Natural killer cell (primary cell): Measurements from ENCODE around the gene SH3GL1. TPM values are rescaled to one million over a fixed set of nuclear protein-coding genes. Genes with fewer than 3 reads are reported as not detected.

Source experiments
- ATAC-seq, 3 donors: fragments of 150-1000 bp in 2 of 3; fragments of 200-7000 bp in 1 of 3; cut with Tn5 transposase; 1 replicate in 1 of 3; 2 replicates in 2 of 3; pipeline ENCODE4 v1.10.0; 2021; ENCODE audit warnings: mild to moderate bottlenecking in 2 of 3, moderate library complexity in 2 of 3
- DNase-seq, 2 donors: peaks; one replicate each; pipeline versions ENCODE4 v3.0.0 to v3.0.0-alpha.2; 2013 to 2021; ENCODE audit warnings: mixed read lengths in 1 of 2
- H3K27ac ChIP-seq: one replicate; pipeline ENCODE4 v1.5.1; 2013; ENCODE audit warnings: mild to moderate bottlenecking, low read length
- H3K27me3 ChIP-seq: one replicate; pipeline ENCODE4 v1.6.1; 2013; ENCODE audit warnings: low read length; ENCODE audit not compliant: control insufficient read depth, insufficient read depth
- H3K36me3 ChIP-seq: one replicate; pipeline ENCODE4 v1.6.1; 2013; ENCODE audit warnings: low read length; ENCODE audit not compliant: control insufficient read depth, insufficient read depth
- H3K4me1 ChIP-seq: one replicate; pipeline ENCODE4 v1.6.1; 2013; ENCODE audit warnings: low read length; ENCODE audit not compliant: control insufficient read depth, insufficient read depth
- H3K4me3 ChIP-seq: one replicate; pipeline ENCODE4 v1.5.1; 2013; ENCODE audit warnings: low read length
- H3K9me3 ChIP-seq: one replicate; pipeline ENCODE4 v1.6.1; 2013; ENCODE audit warnings: low read length; ENCODE audit not compliant: control insufficient read depth, insufficient read depth
- H3K27ac Mint-ChIP-seq, 2 donors: one replicate each; pipeline ENCODE4 v1.8.0; 2022; ENCODE audit warnings: mild to moderate bottlenecking in 2 of 2, mixed read lengths in 2 of 2, moderate library complexity in 1 of 2
- H3K27me3 Mint-ChIP-seq, 2 donors: one replicate each; pipeline ENCODE4 v1.8.0; 2022; ENCODE audit warnings: low read depth in 2 of 2, mixed read lengths in 2 of 2
- H3K36me3 Mint-ChIP-seq: one replicate; pipeline ENCODE4 v1.8.0; 2022; ENCODE audit warnings: mixed read lengths
- H3K4me1 Mint-ChIP-seq, 2 donors: one replicate each; pipeline ENCODE4 v1.8.0; 2022; ENCODE audit warnings: mixed read lengths in 2 of 2
- H3K4me3 Mint-ChIP-seq: one replicate; pipeline ENCODE4 v1.8.0; 2022; ENCODE audit warnings: mild to moderate bottlenecking, moderate library complexity, mixed read lengths
- H3K9me3 Mint-ChIP-seq, 2 donors: one replicate each; pipeline ENCODE4 v1.8.0; 2022; ENCODE audit warnings: mixed read lengths in 2 of 2
- WGBS: methylation state at CpG from one replicate; pipeline ENCODE4 v1.1.7; 2013; ENCODE audit warnings: missing lambda C conversion rate; ENCODE audit not compliant: insufficient coverage; 5-methylcytosine and 5-hydroxymethylcytosine counted together
- intact Hi-C: fragments of 100-400 bp; cut with micrococcal nuclease; formaldehyde crosslinking; loops from one replicate; pipeline ENCODE4 v1.14.2; 2022
- total RNA-seq, 4 donors: library from RNA; stranded (reverse); fragments of 120-200 nt in 1 of 4; gene quantifications; one replicate each; pipeline versions ENCODE4 v1.2.3 to v1.2.4, GENCODE V29; 2013 to 2022
- TF ChIP-seq, protein P1 (sequence below): fragments of 200-600 bp; IDR thresholded peaks from one replicate; pipeline ENCODE4 v1.8.0; 2022; ENCODE audit warnings: antibody characterized with exemption

SH3GL1 gene
- total RNA-seq, 3 donors from 2014 or later (not counting 1 experiment from before 2014, with no cell fraction given): 43.9 to 55.7 (median 49.2) TPM

DNA sequence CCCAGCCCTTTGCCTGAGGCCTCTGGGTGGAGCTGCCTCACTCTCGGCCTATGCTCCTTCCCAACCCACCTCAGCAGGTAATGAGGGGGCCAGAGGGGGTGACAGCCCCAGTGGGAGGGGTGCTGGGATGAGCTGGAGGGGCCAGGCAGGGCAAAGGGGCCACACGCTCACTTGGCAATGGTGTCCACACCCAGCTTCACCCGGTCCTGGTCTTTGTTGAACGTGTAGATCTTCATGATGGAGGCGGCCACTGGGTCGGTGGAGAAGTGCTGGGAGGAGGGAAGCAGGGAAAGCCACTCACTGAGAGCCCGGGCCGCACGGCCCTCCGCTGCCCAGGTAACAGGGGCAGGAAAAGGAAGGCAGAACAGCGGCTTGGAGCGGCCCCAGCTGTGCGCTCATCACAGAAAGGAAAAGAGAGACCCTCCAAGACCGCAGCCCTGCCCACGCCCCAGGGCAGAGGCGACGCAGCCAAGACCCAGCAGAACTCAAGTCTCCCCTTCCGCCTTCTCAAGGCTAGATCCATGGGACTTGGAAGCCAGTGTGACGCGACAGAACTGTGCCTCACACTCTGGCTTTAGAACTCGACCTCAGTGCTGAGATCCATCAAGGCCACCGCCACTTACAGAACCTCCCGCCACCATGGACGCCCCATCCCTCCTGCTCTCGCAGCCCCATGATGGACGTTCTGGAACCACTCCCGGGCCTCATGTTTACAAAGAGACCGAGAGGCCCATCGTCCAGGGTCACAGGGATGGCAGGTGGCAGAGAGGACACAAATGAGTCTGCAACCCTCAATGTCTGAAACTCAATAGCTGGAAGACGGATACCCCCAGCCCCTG, 48.0 kb upstream of the SH3GL1 start:
- no peaks in the 10 kb centered on the region for H3K27me3 ChIP-seq
- Mint-ChIP-seq H3K4me3 (no peak overlapping the region), H3K4me1 (no peaks in the 10 kb centered on the region), H3K27me3 (no peaks in the 10 kb centered on the region), H3K9me3 (no peaks in the 10 kb centered on the region), H3K27ac (no peak overlapping the region), H3K36me3 (no peaks in the 10 kb centered on the region)
- no peak overlapping the region for H3K4me3 ChIP-seq
- no peak for DNase-seq
- TF ChIP-seq, protein P1, sequence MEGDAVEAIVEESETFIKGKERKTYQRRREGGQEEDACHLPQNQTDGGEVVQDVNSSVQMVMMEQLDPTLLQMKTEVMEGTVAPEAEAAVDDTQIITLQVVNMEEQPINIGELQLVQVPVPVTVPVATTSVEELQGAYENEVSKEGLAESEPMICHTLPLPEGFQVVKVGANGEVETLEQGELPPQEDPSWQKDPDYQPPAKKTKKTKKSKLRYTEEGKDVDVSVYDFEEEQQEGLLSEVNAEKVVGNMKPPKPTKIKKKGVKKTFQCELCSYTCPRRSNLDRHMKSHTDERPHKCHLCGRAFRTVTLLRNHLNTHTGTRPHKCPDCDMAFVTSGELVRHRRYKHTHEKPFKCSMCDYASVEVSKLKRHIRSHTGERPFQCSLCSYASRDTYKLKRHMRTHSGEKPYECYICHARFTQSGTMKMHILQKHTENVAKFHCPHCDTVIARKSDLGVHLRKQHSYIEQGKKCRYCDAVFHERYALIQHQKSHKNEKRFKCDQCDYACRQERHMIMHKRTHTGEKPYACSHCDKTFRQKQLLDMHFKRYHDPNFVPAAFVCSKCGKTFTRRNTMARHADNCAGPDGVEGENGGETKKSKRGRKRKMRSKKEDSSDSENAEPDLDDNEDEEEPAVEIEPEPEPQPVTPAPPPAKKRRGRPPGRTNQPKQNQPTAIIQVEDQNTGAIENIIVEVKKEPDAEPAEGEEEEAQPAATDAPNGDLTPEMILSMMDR: no peak
- H3K36me3 ChIP-seq: peaks cover 68% of the 10 kb centered on the region
- intact Hi-C loops: no loop called here
- H3K27ac ChIP-seq: no peak overlapping the region
- no peaks in the 10 kb centered on the region for H3K4me1 ChIP-seq
- no peak for ATAC-seq
- 95% methylated on average over 30 of the region's 30 CpGs for WGBS
- H3K9me3 ChIP-seq: no peaks in the 10 kb centered on the region

DNA sequence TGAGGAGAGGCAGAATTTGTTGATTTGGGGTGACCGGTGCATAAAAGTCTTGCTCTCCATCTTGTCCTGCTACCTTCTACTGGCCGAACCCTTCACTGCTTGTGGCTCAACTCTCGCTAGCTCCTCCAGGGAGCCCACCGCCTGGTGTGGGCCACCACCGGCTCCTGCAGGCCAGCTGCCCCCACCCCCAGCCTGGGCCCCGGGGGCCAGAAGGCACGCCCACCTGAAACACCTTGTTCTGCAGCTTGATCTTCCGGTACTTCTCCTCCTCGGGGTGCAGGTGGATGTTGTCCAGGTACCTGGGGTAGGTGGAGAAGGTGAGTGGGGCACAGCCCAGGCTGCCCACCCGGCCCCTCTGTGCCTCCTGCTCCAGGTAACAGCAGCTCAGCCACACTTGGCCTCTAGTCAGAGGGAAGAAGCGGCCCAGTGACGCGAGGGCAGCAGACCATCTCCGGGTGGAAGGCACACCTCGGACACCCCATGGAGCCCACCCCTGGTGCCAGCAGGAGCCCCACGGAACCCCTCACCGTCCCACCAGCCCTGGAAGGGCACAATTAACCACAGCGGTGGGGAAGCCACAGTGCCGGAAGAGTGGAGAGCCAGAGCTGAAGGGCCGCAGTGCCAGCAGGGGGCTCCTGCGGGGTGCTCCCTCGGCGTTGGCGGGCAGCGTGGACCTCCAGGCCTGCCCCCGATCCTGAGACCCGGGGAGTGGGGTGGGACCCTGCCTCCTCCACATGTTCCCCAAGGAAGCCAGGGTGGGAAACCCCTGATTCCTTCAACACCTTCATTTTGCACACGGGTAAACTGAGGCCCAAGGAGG, 47.2 kb upstream of the SH3GL1 start:
- no peak overlapping the region for H3K27ac ChIP-seq
- no peaks in the 10 kb centered on the region for H3K4me1 ChIP-seq
- no peak overlapping the region for H3K4me3 Mint-ChIP-seq
- no peaks in the 10 kb centered on the region for H3K9me3 ChIP-seq
- DNase-seq (no peak), ATAC-seq (no peak)
- intact Hi-C loops: no loop called here
- H3K27ac Mint-ChIP-seq: no peak overlapping the region
- H3K4me1 Mint-ChIP-seq: no peaks in the 10 kb centered on the region
- no peaks in the 10 kb centered on the region for H3K9me3 Mint-ChIP-seq
- H3K36me3 ChIP-seq: peaks cover 60% of the 10 kb centered on the region
- TF ChIP-seq, protein P1: no peak
- H3K27me3 Mint-ChIP-seq: no peaks in the 10 kb centered on the region
- no peaks in the 10 kb centered on the region for H3K36me3 Mint-ChIP-seq
- no peak overlapping the region for H3K4me3 ChIP-seq
- 98% methylated on average over 27 of the region's 28 CpGs for WGBS
- no peaks in the 10 kb centered on the region for H3K27me3 ChIP-seq

DNA sequence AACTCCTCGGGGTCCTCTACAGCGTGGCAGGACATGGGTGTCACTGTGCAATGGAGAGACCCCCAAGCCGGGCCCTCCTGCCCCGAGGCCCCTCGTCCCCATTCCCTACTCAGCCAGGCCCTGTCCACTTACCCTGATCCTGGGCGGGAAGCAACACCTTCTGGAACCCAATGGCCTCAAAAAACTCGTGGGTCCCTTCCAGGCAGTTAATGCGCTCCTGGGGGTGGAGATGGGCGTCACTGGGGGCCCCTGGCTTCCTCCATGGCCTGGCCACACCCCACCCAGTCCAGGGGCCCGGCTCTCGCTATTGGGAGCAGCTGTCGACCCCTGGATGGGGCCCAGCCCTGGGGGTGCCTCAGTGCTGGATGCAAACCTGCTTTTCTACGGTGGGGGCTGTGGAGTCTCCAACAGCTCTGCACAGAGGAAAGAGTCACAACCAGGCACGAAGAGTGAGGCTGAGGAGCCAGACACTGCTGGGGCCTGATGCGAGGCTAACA, 46.4 kb upstream of the SH3GL1 start:
- ATAC-seq: no peak
- Mint-ChIP-seq H3K9me3 (no peaks in the 10 kb centered on the region), H3K27ac (no peak overlapping the region), H3K4me3 (no peak overlapping the region), H3K4me1 (peaks cover 0 to 5% of the 10 kb centered on the region in 2 donors), H3K36me3 (no peaks in the 10 kb centered on the region), H3K27me3 (no peaks in the 10 kb centered on the region)
- no peak overlapping the region for H3K4me3 ChIP-seq
- intact Hi-C loops: no loop called here
- 91% methylated on average over 14 of the region's 15 CpGs for WGBS
- H3K4me1 ChIP-seq: no peaks in the 10 kb centered on the region
- no peak for DNase-seq
- TF ChIP-seq, protein P1: no peak
- H3K27me3 ChIP-seq: no peaks in the 10 kb centered on the region
- H3K27ac ChIP-seq: no peak overlapping the region
- H3K36me3 ChIP-seq: peaks cover 55% of the 10 kb centered on the region
- H3K9me3 ChIP-seq: no peaks in the 10 kb centered on the region
